Loucy (cell line): ENCODE measurements around the gene SMCO2.

Experiments used
- H2AFZ ChIP-seq: fragments of 200-600 bp; sonication (generic); 2 replicates; pipeline ENCODE4 v1.6.0; 2016; ENCODE audit warnings: antibody characterized with exemption, mild to moderate bottlenecking, low read length, moderate library complexity
- H3F3A ChIP-seq: fragments of 200-600 bp; 2 replicates; pipeline ENCODE4 v1.6.0; 2016; ENCODE audit warnings: antibody characterized with exemption, low read depth, mild to moderate bottlenecking
- H3K27me3 ChIP-seq: fragments of 200-600 bp; sonication (generic); 2 replicates; pipeline ENCODE4 v1.6.1; 2014; ENCODE audit warnings: low read length, mild to moderate bottlenecking; ENCODE audit not compliant: insufficient read depth, poor library complexity, severe bottlenecking
- H3K36me3 ChIP-seq: fragments of 200-600 bp; sonication (generic); 2 replicates; pipeline ENCODE4 v1.6.1; 2016; ENCODE audit warnings: low read length; ENCODE audit not compliant: insufficient read depth
- H3K4me1 ChIP-seq: fragments of 200-600 bp; sonication (generic); 2 replicates; pipeline ENCODE4 v1.5.1; 2014; ENCODE audit warnings: low read length, mild to moderate bottlenecking; ENCODE audit not compliant: insufficient read depth, poor library complexity, severe bottlenecking
- H3K4me2 ChIP-seq: fragments of 200-600 bp; sonication (generic); 2 replicates; pipeline ENCODE4 v1.6.0; 2014; ENCODE audit warnings: antibody characterized with exemption, low read length, low read depth, mild to moderate bottlenecking; ENCODE audit not compliant: poor library complexity, severe bottlenecking
- H3K4me3 ChIP-seq: fragments of 200-600 bp; sonication (generic); 2 replicates; pipeline ENCODE4 v1.5.1; 2014; ENCODE audit warnings: low read length, mild to moderate bottlenecking, mixed read lengths; ENCODE audit not compliant: poor library complexity, severe bottlenecking
- H3K79me2 ChIP-seq: fragments of 200-600 bp; sonication (generic); 2 replicates; pipeline ENCODE4 v1.6.1; 2014; ENCODE audit warnings: low read length; ENCODE audit not compliant: insufficient read depth
- H3K9ac ChIP-seq: fragments of 200-600 bp; sonication (generic); 2 replicates; pipeline ENCODE4 v1.6.0; 2014; ENCODE audit warnings: mild to moderate bottlenecking, low read depth, low read length, moderate library complexity; ENCODE audit not compliant: poor library complexity, severe bottlenecking
- H3K9me2 ChIP-seq: fragments of 200-600 bp; sonication (generic); replicated peaks from 2 replicates; pipeline ENCODE4 v1.6.1; 2016; ENCODE audit warnings: low read depth, low read length, mixed read lengths
- H3K9me3 ChIP-seq: fragments of 200-600 bp; sonication (generic); 2 replicates; pipeline ENCODE4 v1.6.1; 2014; ENCODE audit warnings: mild to moderate bottlenecking, antibody characterized with exemption, low read length, low read depth; ENCODE audit not compliant: insufficient read depth
- H4K20me1 ChIP-seq: fragments of 200-600 bp; sonication (generic); 2 replicates; pipeline ENCODE4 v1.6.0; 2014; ENCODE audit warnings: antibody characterized with exemption, low read length, mild to moderate bottlenecking; ENCODE audit not compliant: insufficient read depth, poor library complexity, severe bottlenecking
- CTCF ChIP-seq: fragments of 200-600 bp; sonication (generic); conservative IDR thresholded peaks from 2 replicates; pipeline ENCODE4 v1.5.1; 2014; ENCODE audit warnings: mild to moderate bottlenecking, antibody characterized with exemption, low read length
- EZH2phosphoT487 ChIP-seq: fragments of 200-600 bp; IDR thresholded peaks from 2 replicates; pipeline ENCODE4 v1.6.1; 2018; ENCODE audit warnings: antibody characterized with exemption, mild to moderate bottlenecking, moderate library complexity, borderline replicate concordance

Gene SMCO2

DNA sequence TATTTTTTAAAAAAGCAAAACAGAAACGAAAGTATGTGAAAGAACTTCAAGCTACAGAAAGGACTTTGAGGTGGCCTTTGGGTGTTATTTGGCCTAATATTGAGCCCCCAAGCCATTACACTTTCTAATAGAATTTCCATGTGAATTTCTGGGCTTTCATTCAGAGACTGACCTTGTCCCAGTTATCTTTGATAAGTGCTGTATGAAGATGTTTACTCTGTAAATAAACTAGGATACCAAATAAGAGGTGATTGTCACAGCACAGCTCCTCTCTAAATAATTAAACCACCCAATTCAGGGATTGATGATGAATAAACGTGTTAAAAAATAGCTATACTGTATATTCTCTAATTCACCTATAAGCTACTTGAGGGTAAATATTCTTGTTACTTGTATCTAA is 44.7 kb downstream of the SMCO2 start:
- H3K79me2 ChIP-seq = no peaks in the 10 kb centered on the region
- TF ChIP-seq CTCF (no peak), EZH2phosphoT487 (no peak)
- H4K20me1 ChIP-seq = no peaks in the 10 kb centered on the region
- H2AFZ ChIP-seq = no peak overlapping the region
- H3K36me3 ChIP-seq = no peaks in the 10 kb centered on the region
- H3K4me2 ChIP-seq = no peak overlapping the region
- no peaks in the 10 kb centered on the region for H3K9me3 ChIP-seq
- H3K9me2 ChIP-seq = no peaks in the 10 kb centered on the region
- H3K27me3 ChIP-seq = no peaks in the 10 kb centered on the region
- no peaks in the 10 kb centered on the region for H3F3A ChIP-seq
- H3K4me1 ChIP-seq = no peaks in the 10 kb centered on the region
- H3K9ac ChIP-seq = no peak overlapping the region
- H3K4me3 ChIP-seq = no peak overlapping the region

DNA sequence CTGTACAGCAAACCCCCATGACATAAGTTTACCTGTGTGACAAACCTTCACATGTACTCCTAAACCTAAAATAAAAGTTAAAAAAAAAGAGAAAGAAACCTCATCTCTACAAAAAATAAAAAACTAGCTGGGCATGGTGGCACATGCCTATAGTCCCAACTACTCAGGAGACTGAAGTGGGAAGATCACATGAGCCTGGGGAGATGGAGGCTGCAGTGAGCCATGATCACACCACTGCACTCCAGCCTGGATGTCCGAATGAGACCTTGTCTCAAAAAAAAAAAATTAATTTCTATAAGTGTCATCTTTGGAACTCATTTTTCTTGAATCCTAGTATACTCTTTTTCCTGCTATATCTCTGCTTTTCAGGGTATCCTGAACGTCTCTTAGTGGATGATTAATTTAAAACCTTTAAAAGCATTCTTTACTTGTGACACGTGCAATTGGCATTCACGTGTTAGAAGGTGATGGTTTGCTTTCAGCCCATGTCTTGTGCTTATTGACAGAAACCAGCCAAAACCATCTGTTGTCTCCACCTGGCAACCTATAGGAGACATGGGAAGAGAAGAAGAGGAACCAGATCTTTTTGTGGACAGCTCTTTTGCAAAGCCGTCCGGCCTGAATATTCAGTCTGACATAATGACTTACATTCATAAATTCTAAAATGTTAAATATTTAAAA is 46.9 kb downstream of the SMCO2 start:
- Histone ChIP-seq H3K4me2 (no peak overlapping the region), H3K4me1 (no peaks in the 10 kb centered on the region), H3K9me2 (no peaks in the 10 kb centered on the region), H3K27me3 (no peaks in the 10 kb centered on the region), H3K9ac (no peak overlapping the region), H3K4me3 (no peak overlapping the region), H4K20me1 (no peaks in the 10 kb centered on the region), H2AFZ (no peak overlapping the region), H3K9me3 (no peaks in the 10 kb centered on the region), H3F3A (no peaks in the 10 kb centered on the region), H3K79me2 (no peaks in the 10 kb centered on the region), H3K36me3 (no peaks in the 10 kb centered on the region)
- TF ChIP-seq EZH2phosphoT487 (no peak), CTCF (no peak)

DNA sequence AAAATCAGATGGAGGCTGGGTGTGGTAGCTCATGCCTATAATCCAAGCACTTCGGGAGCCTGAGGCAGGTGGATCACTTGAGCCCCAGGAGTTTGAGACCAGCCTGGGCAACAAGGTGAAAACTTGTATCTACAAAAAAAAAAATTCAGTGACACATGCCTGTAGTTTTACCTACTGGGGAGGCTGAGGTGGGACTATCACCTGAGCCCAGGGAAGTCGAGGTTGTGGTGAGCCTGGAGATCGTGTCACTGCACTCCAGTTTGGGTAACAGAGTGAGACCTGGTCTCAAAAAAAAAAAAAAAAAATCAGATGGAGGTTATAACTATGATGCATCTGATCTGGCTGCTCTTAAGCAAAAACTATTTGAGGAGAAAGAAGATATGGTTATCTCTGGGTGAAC is 50.9 kb downstream of the SMCO2 start:
- no peaks in the 10 kb centered on the region for H3K9me2 ChIP-seq
- TF ChIP-seq EZH2phosphoT487 (no peak), CTCF (no peak)
- no peak overlapping the region for H3K9ac ChIP-seq
- no peaks in the 10 kb centered on the region for H3K79me2 ChIP-seq
- H3K9me3 ChIP-seq = no peaks in the 10 kb centered on the region
- no peak overlapping the region for H2AFZ ChIP-seq
- no peak overlapping the region for H3K4me2 ChIP-seq
- H3F3A ChIP-seq = no peaks in the 10 kb centered on the region
- no peak overlapping the region for H3K4me3 ChIP-seq
- no peaks in the 10 kb centered on the region for H3K36me3 ChIP-seq
- H3K27me3 ChIP-seq = no peaks in the 10 kb centered on the region
- peaks cover 3% of the 10 kb centered on the region for H3K4me1 ChIP-seq
- H4K20me1 ChIP-seq = no peaks in the 10 kb centered on the region
